ENCODE measurements around the gene MCM3AP.
"Not testable (repeated sequence)": the region's sequence is repeated elsewhere in the genome, so short reads cannot be mapped to it uniquely, and the experiment has no call there.

Gene MCM3AP

DNA sequence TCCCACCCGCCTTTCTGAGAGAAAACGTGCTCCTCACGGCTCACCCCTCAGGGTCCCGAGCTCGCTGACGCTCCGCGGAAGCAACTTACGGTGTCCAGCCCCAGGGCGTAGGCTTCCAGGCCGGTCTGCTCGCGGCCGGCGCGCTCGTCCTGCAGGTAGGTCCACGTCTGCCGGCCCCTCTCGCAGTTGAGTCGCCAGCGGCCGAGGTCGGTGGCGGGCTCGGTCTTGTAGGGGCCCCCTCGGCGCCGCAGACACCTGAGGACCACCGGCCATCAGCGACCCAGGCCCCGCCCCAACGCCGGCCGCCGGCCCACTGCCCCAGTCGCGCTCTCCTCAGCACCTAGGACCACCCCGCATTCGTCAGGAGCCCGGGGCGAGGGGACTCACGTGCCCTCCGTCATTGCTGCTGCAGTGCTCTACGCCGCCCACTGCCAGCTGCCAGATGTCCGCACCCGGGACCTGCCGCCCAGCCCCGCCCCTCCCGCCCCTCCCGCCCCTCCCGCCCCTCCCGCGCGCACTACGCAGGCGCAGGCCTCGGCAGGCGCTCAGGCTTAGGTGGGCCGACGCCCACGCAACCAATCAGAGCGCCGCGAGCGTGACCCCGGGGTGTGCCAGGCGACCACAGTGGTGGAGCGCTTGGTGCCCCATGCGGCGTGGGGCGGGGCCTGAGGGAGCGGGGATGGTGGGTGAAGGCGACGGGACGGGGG lies 56.9 kb downstream of the MCM3AP start, which contains the start of gene LSS:
LSS (minus strand) TSS at position 430 of the 707 bp plus-strand sequence; CDS start at position 401, 29 bp downstream.
- POLR2A ChIA-PET, result no interaction called here
- TF ChIP-seq, protein P1, sequence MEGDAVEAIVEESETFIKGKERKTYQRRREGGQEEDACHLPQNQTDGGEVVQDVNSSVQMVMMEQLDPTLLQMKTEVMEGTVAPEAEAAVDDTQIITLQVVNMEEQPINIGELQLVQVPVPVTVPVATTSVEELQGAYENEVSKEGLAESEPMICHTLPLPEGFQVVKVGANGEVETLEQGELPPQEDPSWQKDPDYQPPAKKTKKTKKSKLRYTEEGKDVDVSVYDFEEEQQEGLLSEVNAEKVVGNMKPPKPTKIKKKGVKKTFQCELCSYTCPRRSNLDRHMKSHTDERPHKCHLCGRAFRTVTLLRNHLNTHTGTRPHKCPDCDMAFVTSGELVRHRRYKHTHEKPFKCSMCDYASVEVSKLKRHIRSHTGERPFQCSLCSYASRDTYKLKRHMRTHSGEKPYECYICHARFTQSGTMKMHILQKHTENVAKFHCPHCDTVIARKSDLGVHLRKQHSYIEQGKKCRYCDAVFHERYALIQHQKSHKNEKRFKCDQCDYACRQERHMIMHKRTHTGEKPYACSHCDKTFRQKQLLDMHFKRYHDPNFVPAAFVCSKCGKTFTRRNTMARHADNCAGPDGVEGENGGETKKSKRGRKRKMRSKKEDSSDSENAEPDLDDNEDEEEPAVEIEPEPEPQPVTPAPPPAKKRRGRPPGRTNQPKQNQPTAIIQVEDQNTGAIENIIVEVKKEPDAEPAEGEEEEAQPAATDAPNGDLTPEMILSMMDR (IDR thresholded peaks at IDR 0.05; ENCODE audit: insufficient read depth, low read length, missing control alignments), result no peak
- CTCF ChIA-PET, result interaction anchor here (0.8 to 4.4 kb wide), 5 partner anchors 13 to 257 kb away, joined by 3 to 28 read pairs (median 3); no protein-coding TSS in a partner anchor
- peak within 1 kb of the TSS; percentile 89 for H3K4me3 ChIP-seq (ENCODE audit: low read depth, low read length)
- peak; percentile 69 for DNase-seq (ENCODE audit: low read depth, low spot score)

GRCh38 chr21:46227811-46228344 lies 57.5 kb downstream of the MCM3AP start:
- TF ChIP-seq, protein P1 (IDR thresholded peaks at IDR 0.05; ENCODE audit: insufficient read depth, low read length, missing control alignments), result no peak
- POLR2A ChIA-PET, result no interaction called here
- H3K4me3 ChIP-seq (ENCODE audit: low read depth, low read length), result peak overlapping the region; percentile 89
- DNase-seq (ENCODE audit: low read depth, low spot score), result no peak
- CTCF ChIA-PET, result interaction anchor here (0.8 to 4.4 kb wide), 5 partner anchors 12 to 256 kb away, joined by 3 to 28 read pairs (median 3); no protein-coding TSS in a partner anchor

GRCh38 chr21:46226920-46227599 lies 58.4 kb downstream of the MCM3AP start:
- peak; percentile 37 for DNase-seq (ENCODE audit: low read depth, low spot score)
- POLR2A ChIA-PET, result no interaction called here
- TF ChIP-seq, protein P1 (IDR thresholded peaks at IDR 0.05; ENCODE audit: insufficient read depth, low read length, missing control alignments), result no peak
- peak overlapping the region; percentile 89 for H3K4me3 ChIP-seq (ENCODE audit: low read depth, low read length)
- CTCF ChIA-PET, result interaction anchor here (2.6 to 4.4 kb wide), 2 partner anchors 12 to 84 kb away, joined by 8 to 28 read pairs; no protein-coding TSS in a partner anchor

DNA sequence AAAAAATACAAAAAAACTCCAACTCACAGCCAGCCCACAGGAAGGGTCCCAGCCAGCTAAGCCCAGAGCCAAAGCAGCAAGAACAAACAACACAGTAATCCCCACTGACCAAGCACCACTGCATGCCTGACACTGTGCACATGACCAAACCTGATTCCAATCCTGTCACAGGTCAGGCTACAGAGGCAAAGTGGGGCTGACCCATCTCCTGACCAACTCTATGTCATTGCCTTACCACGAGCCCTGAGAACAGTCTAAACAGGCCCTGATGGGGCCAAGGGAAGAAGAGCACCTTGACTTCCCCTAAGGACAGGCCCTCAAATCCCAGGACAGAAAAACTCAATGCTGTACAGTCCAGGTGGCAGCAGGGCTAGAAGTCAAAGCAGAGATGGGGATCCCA lies 59.3 kb downstream of the MCM3AP start:
- no peak for DNase-seq (ENCODE audit: low read depth, low spot score)
- ChIA-PET CTCF (interaction anchor here (1.0 to 2.6 kb wide), 2 partner anchors 11 to 73 kb away, joined by 4 to 8 read pairs; no protein-coding TSS in a partner anchor), POLR2A (no interaction called here)
- TF ChIP-seq, protein P1 (IDR thresholded peaks at IDR 0.05; ENCODE audit: insufficient read depth, low read length, missing control alignments), result no peak
- H3K4me3 ChIP-seq (ENCODE audit: low read depth, low read length), result peak overlapping the region; percentile 10

- POLR2A ChIA-PET; DNase-seq (ENCODE audit: low read depth, low spot score); H3K4me3 ChIP-seq (ENCODE audit: low read depth, low read length); CTCF ChIA-PET: not testable (repeated sequence)
Measured at GRCh38 chr21:46223661-46224060, 61.8 kb downstream of the MCM3AP start.

DNA sequence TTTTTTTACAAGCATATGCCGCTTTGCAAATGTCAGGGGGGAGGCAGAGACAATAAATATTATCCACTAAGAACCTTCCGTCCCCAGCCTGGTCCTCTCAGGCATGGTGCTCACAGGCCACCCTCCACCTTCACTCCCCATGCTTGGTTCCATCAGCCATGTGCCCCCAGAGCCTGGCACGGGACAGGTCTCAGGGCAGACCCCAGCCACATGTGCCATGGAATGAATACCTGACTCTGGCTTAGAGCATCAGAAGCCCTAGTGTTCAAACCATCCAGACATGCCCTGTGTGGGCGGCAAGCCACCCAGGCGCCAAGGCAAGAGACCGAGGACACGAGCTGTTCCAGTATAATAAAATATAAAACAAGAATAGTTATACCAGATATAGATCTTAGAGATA lies 62.2 kb downstream of the MCM3AP start:
- ChIA-PET CTCF (interaction anchor here (1.1 kb wide), 1 partner anchor 80 kb away, joined by 5 read pairs; no protein-coding TSS in a partner anchor), POLR2A (no interaction called here)
- no peak for DNase-seq (ENCODE audit: low read depth, low spot score)
- H3K4me3 ChIP-seq (ENCODE audit: low read depth, low read length), result no peak overlapping the region
- TF ChIP-seq, protein P1 (IDR thresholded peaks at IDR 0.05; ENCODE audit: insufficient read depth, low read length, missing control alignments), result no peak
